Measurements from ENCODE around the gene UNC5C. TPM values are rescaled to one million over a fixed set of nuclear protein-coding genes. Genes with fewer than 3 reads are reported as not detected.

Gene UNC5C
- total and polyA plus RNA-seq, 2 of the 8 experiments (the other 6 are each of a cell fraction or from before 2014, with no cell fraction given): 0.30 to 1.3 TPM

- Histone ChIP-seq H3K4ac (replicated peaks; ENCODE audit: insufficient read length, low read depth, low read length) (no peak overlapping the region), H3K4me3 (ENCODE audit: extremely low read depth in 1 of 4, insufficient read depth in 2 of 4, low read depth in 3 of 4, low read length in 4 of 4) (no peak overlapping the region), H4K8ac (ENCODE audit: extremely low read depth, insufficient read depth, low read length) (no peak overlapping the region), H3K4me1 (replicated peaks in 1 of 4; ENCODE audit: control insufficient read depth in 3 of 4, insufficient read depth in 4 of 4, low read length in 3 of 4) (peaks cover 0 to 13% (median 5%) of the 10 kb centered on the region in 4 experiments; a peak in 4 of 7 replicates), H3K4me2 (ENCODE audit: insufficient read depth in 1 of 2, low read depth in 2 of 2, low read length in 2 of 2) (peak overlapping the region in 1 of 2 experiments; percentile 42; a peak in 1 of 4 replicates), H3K79me2 (ENCODE audit: control insufficient read depth in 1 of 2, insufficient read depth in 2 of 2, low read length in 2 of 2) (no peaks in the 10 kb centered on the region), H2BK12ac (ENCODE audit: low read depth, low read length) (no peak overlapping the region), H2BK20ac (ENCODE audit: low read length) (no peak overlapping the region), H2AFZ (ENCODE audit: low read length) (no peak overlapping the region), H3K18ac (ENCODE audit: extremely low read depth, low read length) (no peak overlapping the region), H3K56ac (replicated peaks; ENCODE audit: insufficient read length, low read depth, low read length) (no peak overlapping the region), H3K36me3 (ENCODE audit: control insufficient read depth in 2 of 4, insufficient read depth in 4 of 4, low read length in 3 of 4) (peaks cover 0 to 4% (median 0%) of the 10 kb centered on the region in 4 experiments; a peak in 1 of 8 replicates), H2BK5ac (ENCODE audit: low read depth, low read length) (no peak overlapping the region), H2AK5ac (ENCODE audit: low read depth, low read length) (no peak overlapping the region), H4K20me1 (replicated peaks in 1 of 2; ENCODE audit: control insufficient read depth in 1 of 2, insufficient read depth in 2 of 2, low read length in 2 of 2) (no peaks in the 10 kb centered on the region), H3K27ac (ENCODE audit: low read depth, low read length) (no peak overlapping the region), H3K23ac (ENCODE audit: insufficient read length) (no peak overlapping the region), H3K14ac (ENCODE audit: insufficient read length) (no peak overlapping the region), H3K9ac (replicated peaks in 1 of 4; ENCODE audit: extremely low read depth in 1 of 4, low read depth in 3 of 4, low read length in 3 of 4) (no peak overlapping the region), H3K27me3 (replicated peaks in 1 of 4; ENCODE audit: control insufficient read depth in 3 of 4, extremely low read depth in 1 of 4, insufficient read depth in 3 of 4, low read length in 3 of 4) (no peaks in the 10 kb centered on the region), H2BK120ac (replicated peaks; ENCODE audit: low read depth, low read length) (no peak overlapping the region), H4K91ac (replicated peaks; ENCODE audit: insufficient read length, low read length) (no peak overlapping the region), H4K5ac (ENCODE audit: insufficient read length, low read depth, low read length) (no peak overlapping the region), H2BK15ac (ENCODE audit: low read length) (no peak overlapping the region), H3K23me2 (ENCODE audit: low read depth, low read length) (no peaks in the 10 kb centered on the region), H3K79me1 (ENCODE audit: low read depth, low read length) (no peaks in the 10 kb centered on the region; the same call in 1 of the 2 replicates), H3K9me3 (ENCODE audit: insufficient read depth in 2 of 2, low read depth in 1 of 2, low read length in 1 of 2) (peaks cover 10 to 13% of the 10 kb centered on the region in 2 experiments; a peak in 3 of 4 replicates)
- CTCF ChIA-PET (ENCODE audit: partially characterized antibody): interaction anchor here (0.7 to 2.9 kb wide), 7 partner anchors 12 to 853 kb away, joined by 3 to 13 read pairs (median 4); no protein-coding TSS in a partner anchor
- POLR2A ChIA-PET (ENCODE audit: partially characterized antibody): no interaction called here
- no peak for TF ChIP-seq JUN (IDR thresholded peaks at IDR 0.05; ENCODE audit: low read depth, low read length)
- TF ChIP-seq SRF (IDR thresholded peaks at IDR 0.05; ENCODE audit: low read depth, low read length): no peak
- TF ChIP-seq TAF7 (optimal IDR thresholded peaks at IDR 0.05; ENCODE audit: borderline replicate concordance, low read depth, low read length): no peak
- DNase-seq (ENCODE audit: low read depth in 1 of 2, low spot score in 2 of 2) (no peak), FAIRE-seq (no peak)
- 50% methylated on average over 2 of the region's 2 CpGs; no CpG with 5 or more reads in 1 of the 2 experiments for WGBS, 2 experiments (ENCODE audit: extremely low coverage in 1 of 2, insufficient coverage in 1 of 2, insufficient read length in 1 of 2, insufficient replicate concordance in 2 of 2, low coverage in 1 of 2, low lambda C conversion rate in 2 of 2, missing lambda C conversion rate in 1 of 2)
Measured at GRCh38 chr4:95181996-95182306, 366.8 kb downstream of the UNC5C start.
